CD14-positive monocyte (primary cell): ENCODE measurements around the gene GRK4. TPM values are rescaled to one million over a fixed set of nuclear protein-coding genes. Genes with fewer than 3 reads are reported as not detected.
"Not testable (repeated sequence)": the region's sequence is repeated elsewhere in the genome, so short reads cannot be mapped to it uniquely, and the experiment has no call there.

Source experiments
- DNase-seq, 3 donors: peaks; one replicate each; pipeline ENCODE4 v3.0.0-alpha.2; 2011 to 2022
- H2AFZ ChIP-seq: 2 replicates; pipeline ENCODE4 v1.6.0; 2012; ENCODE audit warnings: mild to moderate bottlenecking, low read depth, low read length, inconsistent platforms; ENCODE audit not compliant: insufficient read depth, poor library complexity, severe bottlenecking
- H3K27ac ChIP-seq, 2 donors: 1 replicate in 1 of 2; 2 replicates in 1 of 2; pipeline ENCODE4 v1.5.1; 2012 to 2013; ENCODE audit warnings: low read length in 2 of 2, control low read depth in 1 of 2, inconsistent platforms in 1 of 2, low read depth in 1 of 2, mild to moderate bottlenecking in 1 of 2
- H3K27me3 ChIP-seq, 2 donors: one replicate each; pipeline versions ENCODE4 v1.6.0 to v1.6.1; 2011 to 2013; ENCODE audit warnings: low read length in 2 of 2; ENCODE audit not compliant: control insufficient read depth in 2 of 2, insufficient read depth in 2 of 2
- H3K36me3 ChIP-seq, 2 donors: replicated peaks in 1 of 2; 1 replicate in 1 of 2; 2 replicates in 1 of 2; pipeline versions ENCODE4 v1.5.1 to v1.6.1; 2012 to 2013; ENCODE audit warnings: low read length in 2 of 2, control low read depth in 1 of 2, inconsistent platforms in 1 of 2, mild to moderate bottlenecking in 1 of 2; ENCODE audit not compliant: insufficient read depth in 2 of 2, control insufficient read depth in 1 of 2
- H3K4me1 ChIP-seq, 2 donors: 1 replicate in 1 of 2; 2 replicates in 1 of 2; pipeline versions ENCODE4 v1.5.1 to v1.6.1; 2012 to 2013; ENCODE audit warnings: low read length in 2 of 2, control low read depth in 1 of 2, inconsistent platforms in 1 of 2, mild to moderate bottlenecking in 1 of 2, moderate library complexity in 1 of 2; ENCODE audit not compliant: insufficient read depth in 2 of 2, control insufficient read depth in 1 of 2
- H3K4me2 ChIP-seq: replicated peaks from 2 replicates; pipeline ENCODE3; 2012; ENCODE audit warnings: low read length, moderate library complexity, mild to moderate bottlenecking; ENCODE audit not compliant: poor library complexity, severe bottlenecking; ENCODE audit errors: extremely low read depth
- H3K4me3 ChIP-seq, 3 experiments: fragments of 200-600 bp in 1 of 3; sonication (generic) in 1 of 3; replicated peaks in 1 of 3; 1 replicate in 2 of 3; 2 replicates in 1 of 3; pipeline ENCODE4 v1.5.1; 2011 to 2013; ENCODE audit warnings: low read length in 3 of 3, mild to moderate bottlenecking in 3 of 3, control low read depth in 2 of 3, low read depth in 2 of 3, inconsistent platforms in 1 of 3, moderate library complexity in 1 of 3
- H3K79me2 ChIP-seq: 2 replicates; pipeline ENCODE4 v1.6.0; 2012; ENCODE audit warnings: mild to moderate bottlenecking, control low read depth, inconsistent platforms, low read length, moderate library complexity; ENCODE audit not compliant: insufficient read depth
- H3K9ac ChIP-seq: 2 replicates; pipeline ENCODE4 v1.6.0; 2017; ENCODE audit warnings: low read length, mild to moderate bottlenecking; ENCODE audit not compliant: insufficient read depth, poor library complexity, severe bottlenecking
- H3K9me3 ChIP-seq, 2 donors: replicated peaks in 1 of 2; 1 replicate in 1 of 2; 2 replicates in 1 of 2; pipeline versions ENCODE4 v1.5.1 to v1.6.1; 2012 to 2013; ENCODE audit warnings: low read length in 2 of 2, control low read depth in 1 of 2; ENCODE audit not compliant: control insufficient read depth in 1 of 2, insufficient read depth in 1 of 2
- H4K20me1 ChIP-seq: 2 replicates; pipeline ENCODE4 v1.6.0; 2012; ENCODE audit warnings: mild to moderate bottlenecking, low read length, control low read depth, moderate library complexity; ENCODE audit not compliant: insufficient read depth
- H3K27ac Mint-ChIP-seq, 7 donors: one replicate each; pipeline ENCODE4 v1.8.0; 2020; ENCODE audit warnings: mild to moderate bottlenecking in 7 of 7, mixed read lengths in 7 of 7, moderate library complexity in 6 of 7, inconsistent platforms in 2 of 7
- H3K27me3 Mint-ChIP-seq, 3 donors: one replicate each; pipeline ENCODE4 v1.8.0; 2021 to 2022; ENCODE audit warnings: low read depth in 3 of 3, mild to moderate bottlenecking in 3 of 3, mixed read lengths in 3 of 3, moderate library complexity in 3 of 3, inconsistent platforms in 1 of 3
- H3K36me3 Mint-ChIP-seq, 2 donors: one replicate each; pipeline ENCODE4 v1.8.0; 2020; ENCODE audit warnings: mixed read lengths in 2 of 2, inconsistent platforms in 1 of 2, mild to moderate bottlenecking in 1 of 2
- H3K4me1 Mint-ChIP-seq: one replicate; pipeline ENCODE4 v1.8.0; 2020; ENCODE audit warnings: mild to moderate bottlenecking, mixed read lengths
- H3K4me3 Mint-ChIP-seq, 2 donors: one replicate each; pipeline ENCODE4 v1.8.0; 2020; ENCODE audit warnings: mild to moderate bottlenecking in 2 of 2, mixed read lengths in 2 of 2, moderate library complexity in 1 of 2
- H3K9me3 Mint-ChIP-seq, 7 donors: one replicate each; pipeline ENCODE4 v1.8.0; 2020 to 2022; ENCODE audit warnings: mixed read lengths in 7 of 7, mild to moderate bottlenecking in 6 of 7, moderate library complexity in 6 of 7, inconsistent platforms in 2 of 7
- WGBS: methylation state at CpG from one replicate; pipeline ENCODE4 v1.1.5; 2013; ENCODE audit warnings: missing lambda C conversion rate; ENCODE audit not compliant: insufficient coverage; 5-methylcytosine and 5-hydroxymethylcytosine counted together
- intact Hi-C, 2 donors: fragments of 100-400 bp; cut with micrococcal nuclease; formaldehyde crosslinking; loops; one replicate each; pipeline versions ENCODE4 v1.15.0 to v1.15.1; 2023
- polyA plus RNA-seq, 3 donors: library from polyadenylated mRNA; depleted of rRNA in 1 of 3; unstranded in 2 of 3; stranded (reverse) in 1 of 3; fragments of 300-500 nt in 2 of 3; fragments of >200 nt in 1 of 3; fragmentation: Illumina TruSeq in 2 of 3; gene quantifications; 1 replicate in 2 of 3; 2 replicates in 1 of 3; pipeline ENCODE4 v1.2.3, GENCODE V29; 2012 to 2021
- TF ChIP-seq, protein P1 (sequence below): fragments of 200-600 bp; IDR thresholded peaks from one replicate; pipeline ENCODE4 v1.8.0; 2022; ENCODE audit warnings: antibody characterized with exemption, mild to moderate bottlenecking

Gene GRK4
- polyA plus RNA-seq, 3 donors: 1.1 to 1.2 (median 1.2) TPM

- Histone ChIP-seq H3K4me1 (no peaks in the 10 kb centered on the region), H2AFZ (no peak overlapping the region), H3K79me2 (no peaks in the 10 kb centered on the region), H3K27ac (no peak overlapping the region), H3K9ac (no peak overlapping the region), H3K4me2 (no peak overlapping the region), H3K9me3 (no peaks in the 10 kb centered on the region), H3K27me3 (no peaks in the 10 kb centered on the region), H4K20me1 (peaks cover 9% of the 10 kb centered on the region), H3K4me3 (no peak overlapping the region), H3K36me3 (peaks cover 91 to 98% of the 10 kb centered on the region in 2 donors)
- peaks cover 81 to 100% of the 10 kb centered on the region in 2 donors for H3K36me3 Mint-ChIP-seq
- no peak for DNase-seq
- H3K27ac Mint-ChIP-seq: peak overlapping the region in 3 of 7 donors; percentile 31 to 66 (median 32)
- intact Hi-C loops: no loop called here
- H3K4me3 Mint-ChIP-seq: no peak overlapping the region
- H3K27me3 Mint-ChIP-seq: peaks cover 0 to 2% (median 0%) of the 10 kb centered on the region in 3 donors
- TF ChIP-seq, protein P1, sequence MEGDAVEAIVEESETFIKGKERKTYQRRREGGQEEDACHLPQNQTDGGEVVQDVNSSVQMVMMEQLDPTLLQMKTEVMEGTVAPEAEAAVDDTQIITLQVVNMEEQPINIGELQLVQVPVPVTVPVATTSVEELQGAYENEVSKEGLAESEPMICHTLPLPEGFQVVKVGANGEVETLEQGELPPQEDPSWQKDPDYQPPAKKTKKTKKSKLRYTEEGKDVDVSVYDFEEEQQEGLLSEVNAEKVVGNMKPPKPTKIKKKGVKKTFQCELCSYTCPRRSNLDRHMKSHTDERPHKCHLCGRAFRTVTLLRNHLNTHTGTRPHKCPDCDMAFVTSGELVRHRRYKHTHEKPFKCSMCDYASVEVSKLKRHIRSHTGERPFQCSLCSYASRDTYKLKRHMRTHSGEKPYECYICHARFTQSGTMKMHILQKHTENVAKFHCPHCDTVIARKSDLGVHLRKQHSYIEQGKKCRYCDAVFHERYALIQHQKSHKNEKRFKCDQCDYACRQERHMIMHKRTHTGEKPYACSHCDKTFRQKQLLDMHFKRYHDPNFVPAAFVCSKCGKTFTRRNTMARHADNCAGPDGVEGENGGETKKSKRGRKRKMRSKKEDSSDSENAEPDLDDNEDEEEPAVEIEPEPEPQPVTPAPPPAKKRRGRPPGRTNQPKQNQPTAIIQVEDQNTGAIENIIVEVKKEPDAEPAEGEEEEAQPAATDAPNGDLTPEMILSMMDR: no peak
- WGBS: 98% methylated on average over 22 of the region's 30 CpGs
- H3K9me3 Mint-ChIP-seq: peaks cover 0 to 1% (median 0%) of the 10 kb centered on the region in 7 donors
- no peaks in the 10 kb centered on the region for H3K4me1 Mint-ChIP-seq
Observed at GRCh38 chr4:2944586-2945526, 18.5 kb upstream of the GRK4 start.

DNA sequence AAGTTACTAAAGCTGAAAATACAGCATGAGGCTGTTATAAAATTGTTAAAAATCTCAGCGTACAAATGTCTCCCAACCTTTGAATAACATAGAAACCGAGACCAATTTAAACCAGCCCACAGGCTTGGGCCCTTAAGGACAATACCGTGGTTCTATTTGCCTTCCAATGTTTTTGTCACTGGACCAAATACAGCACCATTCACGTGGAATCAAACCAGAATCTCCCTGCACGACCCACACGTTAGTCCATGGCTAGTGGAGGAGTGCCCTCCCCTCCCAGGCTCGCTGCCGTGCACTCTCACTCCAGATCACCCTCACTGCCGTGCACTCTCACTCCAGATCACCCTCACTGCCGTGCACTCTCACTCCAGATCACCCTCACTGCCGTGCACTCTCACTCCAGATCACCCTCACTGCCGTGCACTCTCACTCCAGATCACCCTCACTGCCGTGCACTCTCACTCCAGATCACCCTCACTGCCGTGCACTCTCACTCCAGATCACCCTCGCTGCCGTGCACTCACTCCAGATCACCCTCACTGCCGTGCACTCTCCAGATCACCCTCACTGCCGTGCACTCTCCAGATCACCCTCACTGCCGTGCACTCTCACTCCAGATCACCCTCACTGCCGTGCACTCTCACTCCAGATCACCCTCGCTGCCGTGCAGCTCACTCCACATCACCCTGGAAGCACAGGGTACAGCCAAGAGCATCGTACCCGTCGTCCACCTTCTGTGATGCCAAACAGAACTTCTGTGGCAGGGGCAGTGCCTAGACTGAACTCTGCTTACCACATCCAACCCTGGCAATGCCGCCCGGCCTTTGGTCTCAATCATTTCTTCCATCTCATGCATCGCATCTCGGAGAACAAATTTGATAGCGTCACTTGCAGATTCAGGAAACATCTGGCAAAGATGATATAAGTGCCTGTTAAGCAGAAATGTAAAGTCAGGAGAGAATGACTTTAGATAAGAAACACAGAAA is 17.5 kb upstream of the GRK4 start:
- H3K27ac Mint-ChIP-seq, H3K27me3 ChIP-seq, H3K9me3 ChIP-seq, H3K27ac ChIP-seq, DNase-seq, H3K4me3 ChIP-seq, H3K4me1 ChIP-seq, H3K9ac ChIP-seq, H3K27me3 Mint-ChIP-seq, H3K4me1 Mint-ChIP-seq, H3K4me2 ChIP-seq, H4K20me1 ChIP-seq, H2AFZ ChIP-seq, H3K79me2 ChIP-seq, H3K9me3 Mint-ChIP-seq, intact Hi-C loops, H3K4me3 Mint-ChIP-seq: not testable (repeated sequence)
- peaks cover 81 to 100% of the 10 kb centered on the region in 2 donors for H3K36me3 Mint-ChIP-seq
- WGBS: 99% methylated on average over 20 of the region's 30 CpGs
- peaks cover 90 to 98% of the 10 kb centered on the region in 2 donors for H3K36me3 ChIP-seq
